HG03439 (cell line): ENCODE results near the gene AKR7A3.
"Not testable (repeated sequence)": the region's sequence is repeated elsewhere in the genome, so short reads cannot be mapped to it uniquely, and the experiment has no call there.

Experiments used
- ATAC-seq: cut with Tn5 transposase; IDR thresholded peaks from one replicate; pipeline ENCODE4 v1.9.1; 2021; ENCODE audit warnings: mild to moderate bottlenecking, moderate library complexity; ENCODE audit not compliant: unreplicated experiment

Gene AKR7A3

GRCh38 chr1:19288324-19289241, at the start of gene AKR7A3:
Gene AKR7A3, minus strand, starts transcription at chr1:19288770. Its CDS starts 61 bp downstream, at chr1:19288709.
- ATAC-seq, result not testable (repeated sequence)

GRCh38 chr1:19338323-19338762, 49.8 kb upstream of the AKR7A3 start:
- no peak for ATAC-seq

GRCh38 chr1:19337289-19337688, 48.7 kb upstream of the AKR7A3 start:
- ATAC-seq, result no peak

- no peak for ATAC-seq
Measured at GRCh38 chr1:19336543-19336942, 48.0 kb upstream of the AKR7A3 start.

- no peak for ATAC-seq
Measured at GRCh38 chr1:19333587-19334354, 45.2 kb upstream of the AKR7A3 start.

- ATAC-seq, result no peak
Measured at GRCh38 chr1:19332832-19333231, 44.3 kb upstream of the AKR7A3 start.

GRCh38 chr1:19331262-19331878, 42.8 kb upstream of the AKR7A3 start:
- no peak for ATAC-seq

GRCh38 chr1:19330449-19331135, 42.0 kb upstream of the AKR7A3 start:
- no peak for ATAC-seq

GRCh38 chr1:19329611-19330010, 41.0 kb upstream of the AKR7A3 start:
- no peak for ATAC-seq

GRCh38 chr1:19329188-19329587, 40.6 kb upstream of the AKR7A3 start:
- no peak for ATAC-seq

GRCh38 chr1:19328486-19328885, 39.9 kb upstream of the AKR7A3 start:
- ATAC-seq, result no peak

GRCh38 chr1:19327736-19328135, 39.2 kb upstream of the AKR7A3 start:
- no peak for ATAC-seq

GRCh38 chr1:19327301-19327700, 38.7 kb upstream of the AKR7A3 start:
- ATAC-seq, result no peak

- no peak for ATAC-seq
Measured at GRCh38 chr1:19326748-19327065, 38.1 kb upstream of the AKR7A3 start.

- ATAC-seq, result no peak
Measured at GRCh38 chr1:19325958-19326747, 37.6 kb upstream of the AKR7A3 start.

GRCh38 chr1:19325368-19325957, 36.9 kb upstream of the AKR7A3 start:
- ATAC-seq, result no peak

- ATAC-seq, result no peak
Measured at GRCh38 chr1:19324665-19324990, 36.1 kb upstream of the AKR7A3 start.

GRCh38 chr1:19323987-19324664, 35.6 kb upstream of the AKR7A3 start:
- no peak for ATAC-seq

- ATAC-seq, result no peak
Measured at GRCh38 chr1:19322481-19322880, 33.9 kb upstream of the AKR7A3 start.
